Stimulated activated CD4-positive, alpha-beta T cell treated with anti-CD3 and anti-CD28 coated beads, Interleukin-15, amount 100 ng/mL, for 48 hours (primary cell): ENCODE results near the gene SSTR1.
"Not testable (repeated sequence)": the region's sequence is repeated elsewhere in the genome, so short reads cannot be mapped to it uniquely, and the experiment has no call there.

Source experiments
- DNase-seq, 2 donors: peaks; one replicate each; pipeline ENCODE4 v3.0.0-alpha.2; 2020; ENCODE audit warnings: low read depth in 2 of 2

SSTR1 gene

DNA sequence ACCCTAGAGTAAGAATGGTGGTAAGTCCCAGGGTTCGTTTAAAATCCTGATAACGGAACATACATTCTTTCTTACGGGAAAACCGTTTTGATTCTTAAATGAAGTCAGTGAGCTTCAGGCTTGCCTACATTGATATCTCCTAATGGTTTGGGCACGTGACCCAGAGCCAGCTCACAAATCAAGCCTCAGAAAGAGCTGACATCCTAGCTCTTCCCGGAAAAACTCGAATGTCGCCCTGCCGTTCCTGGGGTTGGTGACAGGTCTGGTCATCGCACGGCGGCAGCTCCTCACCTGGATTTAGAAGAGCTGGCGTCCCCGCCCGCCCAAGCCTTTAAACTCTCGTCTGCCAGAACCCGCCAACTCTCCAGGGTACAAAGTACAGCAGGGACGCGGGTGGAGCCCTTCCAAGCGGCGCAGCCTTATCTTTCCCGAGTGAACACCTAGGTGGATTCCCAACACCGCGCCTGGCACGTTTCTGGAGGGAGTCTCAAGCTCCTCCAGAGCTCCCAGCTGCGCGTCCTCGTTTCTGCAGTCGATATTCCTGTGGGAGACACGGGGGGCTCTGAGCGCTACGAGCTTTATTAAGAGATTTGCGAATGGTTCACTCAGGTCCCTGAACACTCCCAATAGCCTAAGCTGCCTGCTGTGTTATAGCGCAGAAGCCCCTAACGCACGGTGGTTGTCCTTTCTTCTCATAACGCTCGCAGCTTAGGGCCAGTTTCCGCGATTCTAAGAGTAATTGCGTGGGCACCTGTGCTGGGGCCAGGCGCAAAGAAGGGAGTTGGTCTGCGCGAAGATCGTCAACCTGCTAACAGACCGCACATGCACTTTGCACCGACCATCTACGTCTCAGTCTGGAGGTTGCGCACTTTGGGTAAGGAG is at the start of gene SSTR1:
Gene SSTR1, plus strand, starts transcription at position 169 of the 882 bp plus-strand sequence. CDS start 1,486 bp downstream, outside the sequence.
- DNase-seq = no peak

DNA sequence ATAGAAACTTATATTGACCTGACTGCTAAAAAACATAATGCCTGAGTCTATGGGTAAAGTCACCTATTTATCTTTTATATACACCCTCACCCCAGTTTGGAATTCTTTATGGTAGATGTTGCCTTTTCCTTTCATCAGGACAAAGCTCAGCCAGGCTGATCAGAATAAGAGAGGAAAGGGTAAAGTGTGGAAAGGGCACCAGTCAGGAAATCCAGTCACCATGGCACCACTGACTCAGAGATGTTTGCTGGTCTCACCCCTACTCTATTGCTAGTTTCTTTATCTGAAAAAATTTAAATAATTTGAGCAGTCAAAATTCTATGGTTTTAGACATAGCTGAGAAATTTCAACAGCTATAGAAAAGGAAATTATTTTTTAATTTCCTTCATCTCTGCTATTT is 49.2 kb upstream of the SSTR1 start:
- no peak for DNase-seq

DNA sequence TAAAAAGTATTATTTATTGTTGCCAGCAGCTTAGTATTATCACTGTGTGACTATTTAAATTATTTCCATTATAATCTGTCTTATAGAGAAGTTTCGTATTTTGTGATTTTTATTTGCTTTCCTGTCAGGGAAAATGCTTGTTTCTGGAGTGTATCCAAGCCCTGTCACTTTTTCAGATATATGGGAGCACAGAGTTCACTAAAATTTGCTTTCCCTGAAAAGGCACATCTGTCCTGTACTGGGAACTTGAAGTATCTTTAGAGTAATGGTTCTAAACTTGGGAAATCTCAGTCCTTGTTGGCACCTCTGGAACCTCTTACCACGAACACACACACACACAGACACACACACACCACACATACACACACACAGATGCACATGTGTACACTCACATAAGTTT is 39.3 kb upstream of the SSTR1 start:
- no peak for DNase-seq

GRCh38 chr14:38171197-38171596 is 36.5 kb upstream of the SSTR1 start:
- no peak for DNase-seq

GRCh38 chr14:38174711-38175110 is 33.0 kb upstream of the SSTR1 start:
- DNase-seq = no peak

GRCh38 chr14:38175658-38176057 is 32.0 kb upstream of the SSTR1 start:
- DNase-seq = no peak

DNA sequence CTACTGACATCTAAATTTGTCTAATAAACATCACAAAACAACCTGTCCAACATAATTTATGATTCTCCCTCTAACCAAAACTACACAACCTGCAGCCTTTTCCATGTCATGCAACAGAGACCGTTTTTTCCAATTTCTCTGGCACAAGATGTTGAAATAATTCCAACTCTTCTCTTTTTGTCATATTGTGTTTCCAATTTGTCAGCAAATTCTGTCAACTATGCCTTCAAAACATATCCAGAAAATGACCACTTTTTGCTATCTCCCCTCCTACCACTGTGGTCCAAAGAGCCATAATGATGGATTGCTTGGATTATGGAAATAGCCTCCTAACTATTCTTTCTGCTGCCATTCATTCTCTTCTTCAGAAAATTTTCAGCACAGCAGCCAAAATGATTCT is 31.3 kb upstream of the SSTR1 start:
- DNase-seq = no peak

DNA sequence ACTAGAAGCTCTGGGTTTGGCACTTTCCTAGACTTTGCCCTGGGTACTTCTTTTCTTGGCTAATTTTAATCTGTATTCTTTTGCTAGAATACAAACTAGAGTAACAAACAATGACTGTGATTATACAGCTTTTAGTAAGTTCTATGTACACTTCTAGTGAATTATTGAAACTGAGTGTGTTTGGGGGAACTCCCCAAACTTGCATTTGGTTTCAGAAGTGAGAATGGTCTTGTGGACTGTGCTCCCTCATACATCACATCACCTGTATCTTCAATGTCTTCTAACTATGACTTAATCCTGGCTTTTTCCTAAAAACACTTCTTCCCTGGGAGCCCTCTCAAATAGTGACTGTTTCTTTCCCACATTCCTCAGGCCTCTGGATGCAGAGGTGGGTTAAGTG is 23.6 kb upstream of the SSTR1 start:
- DNase-seq = no peak

GRCh38 chr14:38185671-38186070 is 22.0 kb upstream of the SSTR1 start:
- DNase-seq = no peak

- DNase-seq = no peak
Observed at GRCh38 chr14:38186216-38186615, 21.5 kb upstream of the SSTR1 start.

GRCh38 chr14:38187528-38187927 is 20.2 kb upstream of the SSTR1 start:
- no peak for DNase-seq

- no peak for DNase-seq
Observed at GRCh38 chr14:38189930-38190726, 17.6 kb upstream of the SSTR1 start.

DNA sequence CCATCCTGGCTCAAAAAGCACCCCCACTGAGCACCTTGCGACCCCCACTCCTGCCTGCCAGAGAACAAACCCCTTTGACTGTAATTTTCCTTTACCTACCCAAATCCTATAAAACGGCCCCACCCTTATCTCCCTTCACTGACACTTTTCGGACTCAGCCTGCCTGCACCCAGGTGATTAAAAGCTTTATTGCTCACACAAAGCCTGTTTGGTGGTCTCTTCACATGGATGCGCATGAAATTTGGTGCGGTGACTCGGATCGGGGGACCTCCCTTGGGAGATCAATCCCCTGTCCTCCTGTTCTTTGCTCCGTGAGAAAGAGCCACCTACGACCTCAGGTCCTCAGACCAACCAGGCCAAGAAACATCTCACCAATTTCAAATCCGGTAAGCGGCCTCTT is 16.9 kb upstream of the SSTR1 start:
- DNase-seq = not testable (repeated sequence)

- DNase-seq = not testable (repeated sequence)
Observed at GRCh38 chr14:38191491-38191890, 16.2 kb upstream of the SSTR1 start.

DNA sequence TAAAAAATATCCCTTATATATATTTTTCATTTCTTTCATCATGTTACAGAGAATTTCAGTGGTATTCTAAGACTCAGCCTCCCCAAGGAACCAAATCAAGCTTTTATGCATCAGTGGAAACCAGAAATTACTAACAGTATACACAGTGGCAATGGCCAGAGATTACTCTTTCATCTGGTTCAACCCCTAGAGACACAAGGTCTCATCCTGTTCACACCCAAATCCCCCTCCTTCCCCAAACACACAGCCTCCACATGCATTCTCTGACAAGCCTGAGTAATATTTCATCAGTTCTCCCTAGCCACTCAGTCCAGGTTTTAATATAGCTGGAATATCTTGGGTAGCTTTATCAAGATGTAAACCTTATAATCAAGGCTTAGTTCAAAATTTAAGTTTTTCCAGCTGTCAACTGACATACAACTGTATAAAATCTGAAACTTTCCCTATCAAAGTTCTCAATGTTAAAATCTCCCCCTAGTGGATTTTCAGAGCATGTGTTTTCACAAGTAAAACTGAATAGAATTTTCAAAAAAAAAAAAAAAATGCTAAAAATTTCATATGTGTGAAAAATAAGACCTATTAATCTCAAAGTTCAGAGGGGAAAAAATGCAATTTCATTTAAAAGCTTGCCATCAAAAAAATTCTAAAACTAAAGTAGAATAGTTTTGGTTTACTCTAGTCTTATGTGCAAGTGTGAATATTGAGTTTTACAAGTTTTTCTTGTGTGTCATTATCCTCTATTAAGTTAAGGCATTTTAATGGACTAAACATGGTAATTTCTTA is 10.5 kb upstream of the SSTR1 start:
- no peak for DNase-seq

GRCh38 chr14:38197784-38198335 is 9.8 kb upstream of the SSTR1 start:
- no peak for DNase-seq

DNA sequence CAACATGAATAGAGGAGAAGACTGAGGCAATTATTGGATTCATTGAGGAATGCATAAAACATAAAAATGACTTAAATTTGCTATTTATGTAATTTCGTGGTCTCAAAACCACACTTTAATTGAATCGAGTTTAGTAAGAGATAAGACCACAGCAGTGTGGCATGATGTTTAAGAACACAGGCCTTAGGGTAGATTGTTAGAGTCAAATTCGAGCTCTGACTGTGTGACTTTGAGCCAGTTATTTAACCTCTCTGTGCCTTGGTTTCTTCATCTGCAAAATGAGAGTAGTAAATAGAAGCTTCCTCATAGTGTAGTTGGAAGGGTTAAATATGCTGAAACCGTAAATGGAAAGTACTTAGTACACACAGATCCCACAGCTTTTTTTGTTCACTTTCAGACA is 9.3 kb upstream of the SSTR1 start:
- no peak for DNase-seq

GRCh38 chr14:38199076-38199475 is 8.6 kb upstream of the SSTR1 start:
- no peak for DNase-seq

DNA sequence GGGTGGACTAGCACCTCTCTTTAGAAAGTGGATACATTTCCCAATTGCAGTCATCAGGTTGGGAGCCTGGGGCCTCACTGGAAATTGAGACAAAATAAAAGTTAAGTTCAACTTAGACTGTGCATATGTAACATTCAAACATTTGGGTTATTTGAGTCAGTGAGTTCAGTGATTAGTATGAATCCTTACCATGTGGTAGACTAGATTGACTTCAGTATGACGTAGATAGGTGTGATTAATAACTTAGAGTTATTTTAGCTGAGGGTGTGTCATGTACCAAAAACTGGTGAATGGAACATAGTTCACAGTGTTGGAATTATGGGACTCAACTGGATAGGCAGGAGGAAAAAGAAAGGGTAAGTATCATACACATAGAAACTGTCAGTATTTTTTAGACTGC is 8.0 kb upstream of the SSTR1 start:
- no peak for DNase-seq

- no peak for DNase-seq
Observed at GRCh38 chr14:38201137-38201828, 6.4 kb upstream of the SSTR1 start.
